SK-N-MC (cell line): ENCODE measurements around the gene PRND.

ENCODE experiments used
- DNase-seq: peaks from one replicate; pipeline ENCODE4 v3.0.0-alpha.2; 2011; ENCODE audit warnings: low read depth, low spot score
- H3K27ac ChIP-seq: fragments of 200-600 bp; sonication (generic); 2 replicates; pipeline ENCODE4 v1.5.1; 2016; ENCODE audit warnings: mixed run types
- H3K36me3 ChIP-seq: fragments of 200-600 bp; sonication (generic); 2 replicates; pipeline ENCODE4 v1.6.1; 2017; ENCODE audit warnings: antibody characterized with exemption, low read length, mixed read lengths; ENCODE audit not compliant: insufficient read depth
- H3K4me3 ChIP-seq: fragments of 200-600 bp; sonication (generic); 2 replicates; pipeline ENCODE4 v1.5.1; 2016
- H3K9ac ChIP-seq: fragments of 200-600 bp; sonication (generic); 2 replicates; pipeline ENCODE4 v1.8.0; 2017; ENCODE audit warnings: mixed run types, mixed read lengths; ENCODE audit not compliant: insufficient read length
- H3K9me3 ChIP-seq: fragments of 200-600 bp; sonication (generic); 2 replicates; pipeline ENCODE4 v1.6.1; 2017; ENCODE audit warnings: low read depth, mild to moderate bottlenecking, antibody characterized with exemption, low read length, moderate library complexity, mixed read lengths
- EZH2 ChIP-seq: fragments of 200-600 bp; sonication (generic); IDR thresholded peaks from one replicate; pipeline ENCODE4 v1.6.1; 2017; ENCODE audit warnings: antibody characterized with exemption
- FOXP2 ChIP-seq: optimal IDR thresholded peaks from 2 replicates; pipeline ENCODE3; 2011; ENCODE audit warnings: mild to moderate bottlenecking, moderate library complexity; ENCODE audit not compliant: insufficient read depth; ENCODE audit errors: extremely low read length, control extremely low read depth
- POLR2AphosphoS5 ChIP-seq: IDR thresholded peaks from 2 replicates; pipeline ENCODE4 v1.6.1; 2012; ENCODE audit warnings: mild to moderate bottlenecking, low read depth, low read length, borderline replicate concordance

The PRND gene

GRCh38 chr20:4775322-4776078 is 53.8 kb downstream of the PRND start:
- H3K9ac ChIP-seq: no peak overlapping the region
- no peak for DNase-seq
- no peak for TF ChIP-seq POLR2AphosphoS5
- no peak for TF ChIP-seq FOXP2
- TF ChIP-seq EZH2: no peak
- H3K4me3 ChIP-seq: no peak overlapping the region
- H3K9me3 ChIP-seq: no peaks in the 10 kb centered on the region
- H3K36me3 ChIP-seq: no peaks in the 10 kb centered on the region
- no peak overlapping the region for H3K27ac ChIP-seq

GRCh38 chr20:4776079-4776630 is 54.4 kb downstream of the PRND start:
- no peak overlapping the region for H3K27ac ChIP-seq
- no peak for DNase-seq
- TF ChIP-seq FOXP2 (no peak), EZH2 (no peak), POLR2AphosphoS5 (no peak)
- H3K4me3 ChIP-seq: no peak overlapping the region
- no peaks in the 10 kb centered on the region for H3K36me3 ChIP-seq
- H3K9me3 ChIP-seq: no peaks in the 10 kb centered on the region
- H3K9ac ChIP-seq: no peak overlapping the region
